Body of pancreas (tissue), 4 donors: Measurements from ENCODE around the gene MCM6.

Source experiments
- POLR2A ChIP-seq, 3 donors: fragments of 450-650 bp; IDR thresholded peaks; one replicate each; pipeline ENCODE4 v1.6.1; 2016; ENCODE audit warnings: antibody characterized with exemption in 3 of 3, mild to moderate bottlenecking in 2 of 3
- TF ChIP-seq, protein P1 (sequence below), 7 experiments: fragments of 450-650 bp in 4 of 7; fragments of 200-600 bp in 3 of 7; sonication (generic) in 3 of 7; IDR thresholded peaks; one replicate each; pipeline ENCODE4 v1.5.1; 2016 to 2019; ENCODE audit warnings: antibody characterized with exemption in 7 of 7

DNA sequence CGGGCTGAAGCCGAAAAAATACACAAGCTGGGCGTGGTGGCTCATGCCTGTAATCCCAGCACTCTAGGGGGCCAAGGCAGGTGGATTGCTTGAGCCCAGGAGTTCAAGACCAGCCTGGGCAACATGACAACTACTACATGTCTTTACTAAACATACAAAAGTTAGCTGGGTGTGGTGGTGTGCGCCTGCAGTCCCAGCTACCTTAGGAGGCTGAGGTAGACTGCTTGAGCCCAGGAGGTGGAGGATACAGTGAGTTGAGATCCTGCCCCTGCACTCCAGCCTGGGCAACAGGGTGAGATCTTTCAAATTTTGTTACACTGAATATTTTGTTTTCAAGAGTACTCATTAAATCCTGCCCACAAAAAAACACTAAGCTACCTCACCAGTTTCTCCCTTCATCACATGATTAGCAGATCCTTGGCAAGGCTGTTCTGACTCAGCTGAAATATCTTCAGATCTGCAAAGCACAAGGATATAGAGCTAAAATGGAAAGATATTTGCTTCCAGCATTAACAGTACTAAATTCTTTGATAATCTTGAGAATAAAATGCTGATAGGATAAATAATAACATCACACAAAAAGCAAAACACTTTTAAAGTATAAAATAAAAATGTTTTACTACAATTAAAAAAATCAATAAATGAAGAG is 28.2 kb upstream of the MCM6 start:
- no peak for TF ChIP-seq POLR2A (IDR thresholded peaks at IDR 0.05)
- TF ChIP-seq, protein P1, sequence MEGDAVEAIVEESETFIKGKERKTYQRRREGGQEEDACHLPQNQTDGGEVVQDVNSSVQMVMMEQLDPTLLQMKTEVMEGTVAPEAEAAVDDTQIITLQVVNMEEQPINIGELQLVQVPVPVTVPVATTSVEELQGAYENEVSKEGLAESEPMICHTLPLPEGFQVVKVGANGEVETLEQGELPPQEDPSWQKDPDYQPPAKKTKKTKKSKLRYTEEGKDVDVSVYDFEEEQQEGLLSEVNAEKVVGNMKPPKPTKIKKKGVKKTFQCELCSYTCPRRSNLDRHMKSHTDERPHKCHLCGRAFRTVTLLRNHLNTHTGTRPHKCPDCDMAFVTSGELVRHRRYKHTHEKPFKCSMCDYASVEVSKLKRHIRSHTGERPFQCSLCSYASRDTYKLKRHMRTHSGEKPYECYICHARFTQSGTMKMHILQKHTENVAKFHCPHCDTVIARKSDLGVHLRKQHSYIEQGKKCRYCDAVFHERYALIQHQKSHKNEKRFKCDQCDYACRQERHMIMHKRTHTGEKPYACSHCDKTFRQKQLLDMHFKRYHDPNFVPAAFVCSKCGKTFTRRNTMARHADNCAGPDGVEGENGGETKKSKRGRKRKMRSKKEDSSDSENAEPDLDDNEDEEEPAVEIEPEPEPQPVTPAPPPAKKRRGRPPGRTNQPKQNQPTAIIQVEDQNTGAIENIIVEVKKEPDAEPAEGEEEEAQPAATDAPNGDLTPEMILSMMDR (IDR thresholded peaks at IDR 0.05): no peak
